ENCODE measurements around the gene TTC16. TPM values are rescaled to one million over a fixed set of nuclear protein-coding genes. Genes with fewer than 3 reads are reported as not detected.

Gene TTC16
- total RNA-seq, 1 experiment from 2014 or later, result not detected

DNA sequence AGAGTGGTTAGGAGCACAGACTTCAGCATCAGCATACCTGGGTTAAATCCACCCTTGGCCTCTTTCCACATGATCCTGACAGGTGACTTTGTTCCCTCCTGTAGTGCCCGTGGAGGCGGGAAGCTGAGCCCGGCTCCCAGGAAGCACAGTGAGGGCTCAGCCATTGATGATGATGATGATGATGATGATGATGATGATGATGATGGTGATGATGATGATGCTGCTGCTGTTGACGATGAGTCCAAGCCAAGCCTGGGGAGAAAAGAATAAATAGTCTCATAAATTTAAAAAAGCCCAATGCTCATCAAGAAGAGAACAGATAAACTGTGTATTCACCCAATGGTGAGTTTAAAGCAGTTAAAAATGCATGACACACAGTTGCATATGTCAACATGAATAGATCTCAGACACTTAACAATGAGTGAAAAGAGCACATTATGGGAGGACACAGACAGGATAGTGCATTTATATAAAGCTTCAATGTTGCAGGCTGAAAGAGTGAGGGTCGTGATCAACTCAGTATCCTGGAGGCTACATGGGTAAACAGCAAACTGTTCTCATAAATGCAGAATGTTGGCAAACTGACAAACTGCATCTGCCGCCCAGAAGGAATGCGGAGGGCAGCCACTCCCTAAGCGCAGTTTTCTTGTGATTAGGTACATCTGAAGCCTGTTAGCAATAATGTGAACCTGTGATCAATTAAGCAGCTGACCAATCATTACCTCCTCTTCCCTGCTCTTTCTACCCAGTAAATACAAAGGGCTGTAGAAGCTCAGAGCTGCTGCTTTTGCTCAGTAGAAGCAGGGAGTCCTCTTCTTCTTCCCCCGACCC is 20.8 kb upstream of the TTC16 start:
- no peaks in the 10 kb centered on the region for H3K79me1 ChIP-seq (ENCODE audit: insufficient read depth, low read depth, low read length, poor library complexity, severe bottlenecking)
- Mint-ChIP-seq H3K36me3 (ENCODE audit: insufficient read depth in 1 of 3, low read depth in 3 of 3) (peaks cover 8 to 10% (median 10%) of the 10 kb centered on the region in 3 experiments; a peak in 6 of 7 replicates), H3K9me3 (no peaks in the 10 kb centered on the region), H3K27ac (no peak overlapping the region), H3K27me3 (ENCODE audit: low read depth) (peaks cover 4% of the 10 kb centered on the region; the same call in 1 of the 2 replicates), H3K4me3 (no peak overlapping the region), H3K4me1 (peaks cover 2 to 4% of the 10 kb centered on the region in 2 experiments)
- H2BK120ac ChIP-seq (ENCODE audit: low read depth, low read length, poor library complexity, severe bottlenecking), result no peak overlapping the region
- H3K9ac ChIP-seq (ENCODE audit: extremely low read depth, insufficient read length, low read length), result no peak overlapping the region
- no peak overlapping the region for H2BK20ac ChIP-seq (ENCODE audit: low read depth, low read length, poor library complexity, severe bottlenecking)
- peaks cover 4% of the 10 kb centered on the region for H3K23me2 ChIP-seq (ENCODE audit: insufficient read length, low read depth, low read length, poor library complexity, severe bottlenecking)
- no peak overlapping the region for H3K27ac ChIP-seq (ENCODE audit: insufficient read length, low read depth, low read length)
- no peak overlapping the region for H2BK15ac ChIP-seq (ENCODE audit: low read depth, low read length)
- H2AK5ac ChIP-seq (ENCODE audit: insufficient read length, low read length), result no peak overlapping the region
- no peak for DNase-seq
- H2BK5ac ChIP-seq (ENCODE audit: insufficient read length, low read length), result no peak overlapping the region
- no peaks in the 10 kb centered on the region for H3K27me3 ChIP-seq (ENCODE audit: insufficient read depth, low read length)
- H3K14ac ChIP-seq (ENCODE audit: insufficient read depth, low read length), result no peak overlapping the region
- no peaks in the 10 kb centered on the region for H4K20me1 ChIP-seq (ENCODE audit: control insufficient read depth, insufficient read depth, insufficient read length)
- no peak overlapping the region for H3K4ac ChIP-seq (ENCODE audit: low read depth, low read length)
- H4K91ac ChIP-seq (ENCODE audit: insufficient read length, low read depth, low read length), result no peak overlapping the region
- H3K23ac ChIP-seq (ENCODE audit: insufficient read length, low read depth, low read length), result no peak overlapping the region
- H3K18ac ChIP-seq (ENCODE audit: insufficient read length, low read depth, low read length), result no peak overlapping the region
- H4K8ac ChIP-seq (replicated peaks; ENCODE audit: insufficient read length, low read depth, low read length), result no peak overlapping the region
- no CpG with 5 or more reads among the region's 9 CpGs for WGBS (ENCODE audit: extremely low coverage, insufficient read length, low lambda C conversion rate)
- no peak overlapping the region for H3T11ph ChIP-seq (ENCODE audit: low read length)
- H3K56ac ChIP-seq (ENCODE audit: insufficient read length, low read depth, low read length), result no peak overlapping the region
- no peak overlapping the region for H2BK12ac ChIP-seq (ENCODE audit: insufficient read length, low read depth, low read length)
- no peak overlapping the region for H3K4me2 ChIP-seq (ENCODE audit: insufficient read depth, insufficient read length, low read length)
- no peaks in the 10 kb centered on the region for H3K9me3 ChIP-seq (ENCODE audit: control insufficient read depth, low read depth, low read length)
- H3K79me2 ChIP-seq (ENCODE audit: insufficient read depth, low read length), result no peaks in the 10 kb centered on the region
- H3K4me1 ChIP-seq (ENCODE audit: insufficient read depth, low read length), result no peaks in the 10 kb centered on the region
- H4K5ac ChIP-seq (ENCODE audit: insufficient read length, low read depth, low read length), result no peak overlapping the region
- TF ChIP-seq, protein P1, sequence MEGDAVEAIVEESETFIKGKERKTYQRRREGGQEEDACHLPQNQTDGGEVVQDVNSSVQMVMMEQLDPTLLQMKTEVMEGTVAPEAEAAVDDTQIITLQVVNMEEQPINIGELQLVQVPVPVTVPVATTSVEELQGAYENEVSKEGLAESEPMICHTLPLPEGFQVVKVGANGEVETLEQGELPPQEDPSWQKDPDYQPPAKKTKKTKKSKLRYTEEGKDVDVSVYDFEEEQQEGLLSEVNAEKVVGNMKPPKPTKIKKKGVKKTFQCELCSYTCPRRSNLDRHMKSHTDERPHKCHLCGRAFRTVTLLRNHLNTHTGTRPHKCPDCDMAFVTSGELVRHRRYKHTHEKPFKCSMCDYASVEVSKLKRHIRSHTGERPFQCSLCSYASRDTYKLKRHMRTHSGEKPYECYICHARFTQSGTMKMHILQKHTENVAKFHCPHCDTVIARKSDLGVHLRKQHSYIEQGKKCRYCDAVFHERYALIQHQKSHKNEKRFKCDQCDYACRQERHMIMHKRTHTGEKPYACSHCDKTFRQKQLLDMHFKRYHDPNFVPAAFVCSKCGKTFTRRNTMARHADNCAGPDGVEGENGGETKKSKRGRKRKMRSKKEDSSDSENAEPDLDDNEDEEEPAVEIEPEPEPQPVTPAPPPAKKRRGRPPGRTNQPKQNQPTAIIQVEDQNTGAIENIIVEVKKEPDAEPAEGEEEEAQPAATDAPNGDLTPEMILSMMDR (conservative IDR thresholded peaks at IDR 0.05), result no peak
- no peak overlapping the region for H2AFZ ChIP-seq (ENCODE audit: low read length)
